Retinal pigment epithelial cell (primary cell): ENCODE data around the gene ZBTB16.

ENCODE experiments used
- DNase-seq: peaks from one replicate; pipeline ENCODE4 v3.0.0-alpha.2; 2010; ENCODE audit warnings: low read depth
- H3K4me3 ChIP-seq: 2 replicates; pipeline ENCODE4 v1.5.1; 2011; ENCODE audit warnings: mild to moderate bottlenecking, low read length, control low read depth, moderate library complexity
- CTCF ChIP-seq: conservative IDR thresholded peaks from 2 replicates; pipeline ENCODE4 v1.5.1; 2011; ENCODE audit warnings: low read depth, low read length, control low read depth, inconsistent platforms

ZBTB16 gene

GRCh38 chr11:114031967-114032320 is 27.6 kb upstream of the ZBTB16 start:
- no peak for TF ChIP-seq CTCF
- DNase-seq = no peak
- H3K4me3 ChIP-seq = no peak overlapping the region

DNA sequence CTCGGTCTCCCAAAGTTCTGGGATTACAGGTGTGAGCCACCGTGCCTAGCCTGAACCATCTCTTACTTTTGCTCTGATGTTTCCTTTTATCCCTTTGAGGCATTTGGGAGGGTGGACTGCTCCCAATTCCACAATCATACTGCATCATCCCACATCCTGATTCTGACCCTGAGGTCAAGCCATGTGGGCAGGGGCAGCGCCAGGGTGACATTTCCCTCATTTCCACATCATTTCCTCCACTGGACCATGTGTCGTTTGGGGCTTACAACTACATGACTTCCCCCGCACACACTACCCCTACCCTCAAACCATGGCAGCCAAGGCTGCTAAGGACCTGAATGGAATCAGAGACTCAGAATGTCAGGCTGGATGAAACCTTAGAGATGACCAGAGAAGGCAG is 26.4 kb upstream of the ZBTB16 start:
- no peak for TF ChIP-seq CTCF
- no peak overlapping the region for H3K4me3 ChIP-seq
- no peak for DNase-seq

- TF ChIP-seq CTCF = no peak
- DNase-seq = no peak
- H3K4me3 ChIP-seq = no peak overlapping the region
Observed at GRCh38 chr11:114033572-114033971, 25.9 kb upstream of the ZBTB16 start.

- TF ChIP-seq CTCF = no peak
- DNase-seq = no peak
- no peak overlapping the region for H3K4me3 ChIP-seq
Observed at GRCh38 chr11:114034956-114035355, 24.6 kb upstream of the ZBTB16 start.

DNA sequence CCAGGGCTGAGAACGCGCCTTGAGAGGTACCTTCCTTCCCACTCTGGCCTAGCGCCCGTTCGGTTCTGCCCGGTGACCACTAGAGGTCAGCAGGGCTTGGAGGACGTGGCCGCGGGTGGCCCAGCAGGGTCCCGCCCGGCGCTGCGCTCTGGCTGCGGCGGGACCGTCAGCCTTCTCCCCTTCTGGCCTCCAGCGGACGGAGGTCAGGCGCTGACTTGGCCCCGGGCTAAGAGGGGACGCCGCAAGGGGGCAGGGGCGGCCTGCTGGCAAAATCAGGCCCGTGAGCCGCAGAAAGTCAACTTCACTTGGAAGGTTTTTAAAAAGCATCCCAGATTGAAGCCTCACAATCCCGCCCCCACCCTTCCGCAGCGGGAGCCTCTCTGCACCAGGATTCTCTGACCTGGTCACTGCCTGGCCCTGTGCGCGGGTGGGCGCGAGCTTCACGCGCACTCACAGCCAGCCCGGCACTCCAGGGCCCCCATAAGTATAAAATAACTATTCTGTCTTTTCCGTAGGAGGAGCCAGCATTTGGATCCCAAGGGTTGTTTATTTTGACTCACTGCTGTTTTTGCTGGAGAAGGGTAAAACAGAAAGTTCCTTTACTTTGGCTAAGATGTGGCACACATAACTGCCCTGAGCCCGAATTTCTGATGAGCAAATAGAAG is 23.2 kb upstream of the ZBTB16 start:
- TF ChIP-seq CTCF = peak; percentile 78
- no peak for DNase-seq
- H3K4me3 ChIP-seq = no peak overlapping the region

- H3K4me3 ChIP-seq = no peak overlapping the region
- TF ChIP-seq CTCF = no peak
- no peak for DNase-seq
Observed at GRCh38 chr11:114036958-114037357, 22.6 kb upstream of the ZBTB16 start.

GRCh38 chr11:114039551-114039950 is 20.0 kb upstream of the ZBTB16 start:
- DNase-seq = no peak
- no peak for TF ChIP-seq CTCF
- no peak overlapping the region for H3K4me3 ChIP-seq
